CD4-positive, alpha-beta T cell treated with Interferon alpha-2 for 1 hour (primary cell): ENCODE results near the gene MYO10.
"Not testable (repeated sequence)": the region's sequence is repeated elsewhere in the genome, so short reads cannot be mapped to it uniquely, and the experiment has no call there.

ENCODE experiments used
- DNase-seq, 2 donors: peaks; one replicate each; pipeline ENCODE4 v3.0.0-alpha.2; 2020 to 2022

The MYO10 gene

GRCh38 chr5:16659536-16659935 lies 276.6 kb downstream of the MYO10 start:
- no peak for DNase-seq

GRCh38 chr5:16656561-16657191 lies 279.4 kb downstream of the MYO10 start:
- no peak for DNase-seq

- DNase-seq = no peak
Measured at GRCh38 chr5:16654647-16655334, 281.3 kb downstream of the MYO10 start.

DNA sequence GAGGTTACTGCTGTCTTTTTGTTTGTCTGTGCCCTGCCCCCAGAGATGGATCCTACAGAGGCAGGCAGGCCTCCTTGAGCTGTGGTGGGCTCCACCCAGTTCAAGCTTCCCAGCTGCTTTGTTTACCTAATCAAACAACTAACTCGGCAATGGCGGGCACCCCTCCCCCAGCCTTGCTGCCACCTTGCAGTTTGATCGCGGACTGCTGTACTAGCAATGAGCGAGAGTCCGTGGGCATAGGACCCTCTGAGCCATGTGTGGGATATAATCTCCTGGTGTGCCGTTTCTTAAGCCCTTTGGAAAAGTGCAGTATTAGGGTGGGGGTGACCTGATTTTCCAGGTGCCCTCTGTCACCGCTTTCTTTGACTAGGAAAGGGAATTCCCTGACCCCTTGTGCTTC lies 287.3 kb downstream of the MYO10 start:
- not testable (repeated sequence) for DNase-seq

GRCh38 chr5:16644301-16644889 lies 291.7 kb downstream of the MYO10 start:
- no peak for DNase-seq

DNA sequence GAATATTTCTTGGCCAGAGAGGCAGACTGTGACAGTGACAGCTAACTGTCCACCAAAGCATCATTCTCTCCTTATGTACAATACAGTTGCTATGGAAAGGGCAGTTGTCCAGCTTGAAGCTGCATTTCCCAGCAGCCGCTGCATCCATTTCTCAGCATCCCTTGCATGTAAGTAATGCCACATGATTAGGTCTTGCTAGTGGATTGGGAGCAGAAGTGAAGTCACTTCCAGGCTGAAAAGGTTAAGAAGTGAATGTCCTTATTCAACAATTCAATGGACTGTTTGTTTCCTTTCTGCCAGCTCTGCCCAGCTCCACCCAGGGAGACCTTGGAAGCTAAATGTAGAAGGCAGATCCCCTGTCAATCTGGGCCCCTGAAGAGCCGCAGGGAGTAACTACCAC lies 293.2 kb downstream of the MYO10 start:
- no peak for DNase-seq

DNA sequence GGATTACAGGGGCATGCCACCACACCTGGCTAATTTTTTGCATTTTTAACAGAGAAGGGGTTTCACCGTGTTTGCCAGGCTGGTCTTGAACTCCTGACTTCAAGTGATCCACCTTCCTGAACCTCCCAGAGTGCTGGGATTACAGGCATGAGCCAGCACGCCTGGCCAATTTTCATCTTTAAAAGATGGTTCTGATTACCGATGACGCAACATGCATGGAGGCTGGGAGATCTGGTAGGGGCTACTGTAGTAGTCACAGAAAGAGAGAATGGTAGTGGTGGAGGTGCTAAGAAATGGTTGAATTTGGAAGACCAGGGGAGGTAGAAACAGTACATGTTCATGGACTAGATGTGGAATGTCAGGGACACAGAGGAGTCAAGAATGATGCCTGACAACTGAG lies 296.9 kb downstream of the MYO10 start:
- no peak for DNase-seq

GRCh38 chr5:16628376-16628775 lies 307.7 kb downstream of the MYO10 start:
- DNase-seq = no peak

DNA sequence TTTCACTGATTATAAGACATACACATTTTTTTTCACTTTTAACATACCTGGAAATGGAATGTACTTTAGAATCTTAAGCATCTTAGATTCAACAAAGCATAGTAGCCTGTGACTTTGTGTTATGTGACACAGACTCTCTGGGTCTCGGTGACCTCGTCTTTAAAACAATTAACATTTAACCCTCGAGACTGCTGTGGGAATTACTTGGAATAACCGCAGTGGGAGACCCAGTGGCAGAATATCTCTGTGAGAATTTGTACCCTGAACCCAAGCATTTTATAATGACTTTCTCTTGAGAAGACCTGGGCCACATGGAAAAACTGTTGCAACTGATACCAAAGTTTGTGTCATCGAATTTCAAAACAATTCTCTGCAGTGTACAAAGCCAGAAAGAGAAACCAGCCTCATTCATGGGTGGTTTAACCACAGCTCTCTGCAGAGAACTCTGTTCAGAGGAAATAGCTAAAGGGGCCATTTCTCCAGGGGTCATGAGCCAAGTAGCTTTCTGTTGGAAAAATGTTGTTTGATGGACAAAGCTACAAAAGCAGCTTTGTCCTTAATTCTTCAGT lies 309.3 kb downstream of the MYO10 start:
- DNase-seq = peak in 1 of 2 donors; percentile 47

- no peak for DNase-seq
Measured at GRCh38 chr5:16625096-16625495, 311.0 kb downstream of the MYO10 start.

- no peak for DNase-seq
Measured at GRCh38 chr5:16619136-16619535, 317.0 kb downstream of the MYO10 start.

DNA sequence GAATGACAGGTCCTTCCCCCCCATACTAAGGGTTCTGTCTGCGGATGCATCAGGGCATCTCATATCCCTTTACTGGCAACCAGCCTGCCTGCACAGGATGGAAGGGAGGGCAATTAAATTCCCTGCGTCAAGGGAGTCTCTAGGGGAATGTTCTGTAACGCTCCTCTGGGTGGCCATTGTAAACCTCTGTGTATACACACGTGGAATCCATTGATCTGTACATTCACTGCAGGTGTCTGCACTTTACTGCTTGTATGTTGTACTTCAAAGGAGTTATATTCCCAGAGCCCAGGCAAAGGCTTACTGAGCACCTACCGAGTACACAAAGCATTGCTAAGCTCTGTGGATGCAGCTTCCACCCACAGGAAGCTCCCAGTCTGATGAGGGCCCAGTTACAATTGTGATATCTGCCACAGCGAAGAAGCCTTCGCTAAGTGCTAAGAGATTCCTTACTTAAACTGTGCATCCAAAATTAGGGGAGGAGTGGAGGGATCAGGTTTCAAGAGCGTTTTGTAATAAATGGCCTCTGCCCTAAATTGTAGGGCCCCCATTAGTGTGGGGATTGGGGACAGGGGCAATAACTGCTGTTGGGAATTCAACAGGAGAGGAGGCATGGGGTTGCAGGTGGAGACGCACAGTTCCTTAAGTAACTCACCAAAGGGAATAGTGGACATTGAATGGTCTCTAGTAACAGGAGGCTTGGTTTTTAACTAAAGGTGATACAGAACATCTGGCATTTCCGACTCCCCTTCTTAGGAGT lies 317.8 kb downstream of the MYO10 start:
- DNase-seq = no peak

- peak; percentile 37 to 48 for DNase-seq
Measured at GRCh38 chr5:16617274-16617968, 318.7 kb downstream of the MYO10 start.

DNA sequence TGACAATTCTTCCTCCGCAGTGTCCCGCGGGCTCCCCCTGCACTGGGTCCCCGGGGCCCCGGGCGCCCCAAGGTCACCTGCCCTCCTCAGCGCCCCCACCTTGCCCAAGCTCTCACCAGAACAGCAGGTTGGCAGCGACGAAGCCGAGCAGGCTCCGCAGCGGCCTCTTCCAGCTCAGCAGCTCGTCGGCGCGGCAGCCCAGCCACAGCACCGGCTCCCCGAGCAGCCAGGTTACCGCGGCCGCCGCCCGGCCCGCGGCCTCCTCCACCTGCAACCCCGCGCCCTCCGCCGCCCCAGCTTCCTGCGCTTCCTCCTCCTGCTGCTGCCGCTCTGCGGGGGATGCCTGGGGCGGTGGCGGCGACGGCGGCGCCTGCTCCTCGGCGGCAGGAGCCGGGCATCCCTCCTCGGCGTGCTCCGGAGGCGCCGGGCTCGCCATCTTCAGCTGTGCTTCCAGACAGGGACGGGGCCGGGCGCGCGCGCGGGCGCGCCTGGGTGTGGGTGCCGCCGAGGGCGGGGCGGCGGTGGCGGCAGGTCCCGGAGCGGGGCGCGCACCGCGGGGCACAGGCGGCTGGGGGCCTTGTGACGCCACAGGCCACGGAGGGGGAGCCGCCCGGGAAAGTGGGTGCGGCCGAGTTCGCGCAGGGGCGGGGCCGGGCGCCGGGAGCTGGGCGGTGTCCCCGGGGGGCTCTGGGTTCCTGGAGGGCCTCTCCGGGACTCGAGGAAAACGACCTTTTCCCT lies 319.4 kb downstream of the MYO10 start, which contains the start of gene RETREG1:
Gene RETREG1, minus strand, starts transcription at position 462 of the 738 bp plus-strand sequence. Its CDS starts 26 bp downstream, at position 436.
- peak; percentile 82 to 88 for DNase-seq

DNA sequence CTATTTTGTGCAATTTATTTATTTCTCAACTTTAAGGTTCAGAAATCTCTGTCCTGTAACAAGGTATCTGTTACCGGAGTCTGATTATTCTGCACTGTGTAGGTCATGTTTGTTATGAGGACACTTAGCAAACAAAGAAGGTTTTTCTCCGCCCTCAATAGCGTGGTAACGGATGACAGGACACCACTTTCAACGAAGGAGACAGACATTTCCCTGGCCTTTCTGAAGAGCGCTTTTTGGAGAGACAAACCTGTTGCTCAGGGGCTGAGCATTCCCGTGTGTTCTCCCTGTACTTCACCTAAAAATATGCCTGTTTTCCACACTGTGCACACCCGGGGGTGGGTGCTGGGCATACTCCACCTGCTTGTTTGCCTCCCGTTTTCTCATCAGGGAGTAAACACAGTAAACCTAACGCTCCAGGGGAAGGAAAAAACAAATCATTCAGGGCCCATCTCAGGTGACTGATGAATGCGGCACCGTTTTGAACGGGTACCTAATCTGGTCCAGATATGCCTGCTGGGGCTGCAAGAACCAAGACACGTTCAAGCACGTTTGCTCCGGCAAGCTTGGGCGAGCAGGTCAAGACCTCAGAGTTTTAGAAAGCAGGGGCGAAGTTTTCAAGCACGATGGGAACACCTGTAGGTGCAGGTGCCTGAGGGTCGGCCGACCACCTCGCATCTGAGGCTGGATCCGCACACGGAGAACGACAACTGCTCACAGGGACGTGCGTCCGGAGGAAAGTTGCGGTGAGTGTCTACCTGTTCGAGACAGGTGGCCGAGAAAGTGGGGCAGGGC lies 320.1 kb downstream of the MYO10 start:
- no peak for DNase-seq

- DNase-seq = no peak
Measured at GRCh38 chr5:16612007-16612406, 324.1 kb downstream of the MYO10 start.
